ENCODE measurements around the gene PAX5.

PAX5 gene

DNA sequence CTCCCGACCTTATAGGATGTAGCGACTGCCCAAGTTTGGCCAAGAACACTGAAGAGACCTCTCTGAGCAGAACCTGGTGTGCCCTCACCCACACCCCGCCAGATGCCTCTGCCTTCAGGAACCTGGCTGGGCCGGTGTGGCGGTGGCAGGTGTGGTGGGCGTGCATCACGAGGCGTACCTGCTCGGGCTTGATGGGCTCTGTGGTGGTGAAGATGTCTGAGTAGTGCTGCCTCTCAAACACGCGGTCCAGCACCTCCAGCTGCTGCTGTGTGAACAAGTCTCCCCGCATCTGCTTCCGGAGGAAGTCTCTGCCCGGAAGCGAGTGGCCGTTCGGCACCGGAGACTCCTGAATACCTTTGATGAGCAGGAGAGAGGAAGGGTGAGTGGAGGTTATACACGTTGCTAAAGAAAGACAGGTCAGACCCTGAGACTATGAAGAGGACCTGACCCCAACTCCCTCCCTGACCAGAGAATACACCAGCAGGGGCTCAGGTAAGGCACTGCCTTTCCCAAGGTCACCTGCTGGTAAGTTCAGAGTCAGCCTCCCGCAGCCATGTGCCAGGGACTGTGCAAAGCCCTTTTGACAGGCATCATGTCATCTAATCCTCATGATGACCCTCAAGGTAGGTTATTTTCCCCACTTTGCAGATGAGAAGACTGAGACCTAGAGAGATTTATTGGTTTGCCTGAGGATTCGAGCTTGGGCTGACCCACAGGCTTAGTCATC lies 67.5 kb downstream of the PAX5 start:
- DNase-seq (ENCODE audit: extremely low spot score) = no peak
- POLR2A ChIA-PET = no interaction called here
- CTCF ChIA-PET = no interaction called here
- TF ChIP-seq ZNF384 (IDR thresholded peaks at IDR 0.05) = no peak
- no peak for TF ChIP-seq FOXM1 (IDR thresholded peaks at IDR 0.05; ENCODE audit: borderline replicate concordance)
- TF ChIP-seq LEF1 (IDR thresholded peaks at IDR 0.05; ENCODE audit: borderline replicate concordance) = no peak
- no peak for TF ChIP-seq FOXA1 (IDR thresholded peaks at IDR 0.05)
- no peak for TF ChIP-seq FOXK2 (IDR thresholded peaks at IDR 0.05)
- TF ChIP-seq SUZ12 (IDR thresholded peaks at IDR 0.05) = no peak
- no peak for TF ChIP-seq L3MBTL2 (conservative IDR thresholded peaks at IDR 0.05)
- TF ChIP-seq ARNT (IDR thresholded peaks at IDR 0.05) = no peak
- TF ChIP-seq BHLHE40 (IDR thresholded peaks at IDR 0.05; ENCODE audit: borderline replicate concordance) = no peak
- no peak for TF ChIP-seq PKNOX1 (IDR thresholded peaks at IDR 0.05)
- no peak for TF ChIP-seq HDGF (IDR thresholded peaks at IDR 0.05; ENCODE audit: borderline replicate concordance)
- no peak for TF ChIP-seq CTBP1 (IDR thresholded peaks at IDR 0.05; ENCODE audit: borderline replicate concordance)
- TF ChIP-seq TARDBP (IDR thresholded peaks at IDR 0.05) = no peak

DNA sequence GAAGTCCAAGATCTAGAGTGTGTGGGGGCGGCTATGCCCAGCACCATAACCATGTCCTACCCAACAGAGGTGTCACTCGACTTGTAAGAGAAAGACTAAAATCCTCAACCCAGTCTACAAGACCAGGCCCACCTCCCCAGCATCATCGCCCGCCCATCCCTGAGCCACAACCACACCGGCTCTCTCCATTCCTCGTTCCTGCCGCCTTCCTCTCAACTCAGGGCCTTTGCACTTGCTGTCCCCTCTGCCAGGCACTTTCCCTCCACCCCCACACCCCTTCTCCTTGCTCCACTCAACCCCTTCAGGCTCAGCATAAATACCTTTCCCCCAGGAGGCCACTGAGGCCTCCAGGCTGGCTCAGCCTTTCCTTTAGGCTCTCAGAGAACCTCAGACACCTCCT lies 69.3 kb downstream of the PAX5 start:
- no peak for DNase-seq (ENCODE audit: extremely low spot score)
- ChIA-PET CTCF (no interaction called here), POLR2A (no interaction called here)
- TF ChIP-seq ARNT (IDR thresholded peaks at IDR 0.05) (no peak), BHLHE40 (IDR thresholded peaks at IDR 0.05; ENCODE audit: borderline replicate concordance) (no peak), TARDBP (IDR thresholded peaks at IDR 0.05) (no peak), PKNOX1 (IDR thresholded peaks at IDR 0.05) (no peak), LEF1 (IDR thresholded peaks at IDR 0.05; ENCODE audit: borderline replicate concordance) (no peak), FOXM1 (IDR thresholded peaks at IDR 0.05; ENCODE audit: borderline replicate concordance) (no peak), ELF4 (IDR thresholded peaks at IDR 0.05) (no peak), NFRKB (IDR thresholded peaks at IDR 0.05) (no peak), L3MBTL2 (conservative IDR thresholded peaks at IDR 0.05) (no peak), SUZ12 (IDR thresholded peaks at IDR 0.05) (no peak)

DNA sequence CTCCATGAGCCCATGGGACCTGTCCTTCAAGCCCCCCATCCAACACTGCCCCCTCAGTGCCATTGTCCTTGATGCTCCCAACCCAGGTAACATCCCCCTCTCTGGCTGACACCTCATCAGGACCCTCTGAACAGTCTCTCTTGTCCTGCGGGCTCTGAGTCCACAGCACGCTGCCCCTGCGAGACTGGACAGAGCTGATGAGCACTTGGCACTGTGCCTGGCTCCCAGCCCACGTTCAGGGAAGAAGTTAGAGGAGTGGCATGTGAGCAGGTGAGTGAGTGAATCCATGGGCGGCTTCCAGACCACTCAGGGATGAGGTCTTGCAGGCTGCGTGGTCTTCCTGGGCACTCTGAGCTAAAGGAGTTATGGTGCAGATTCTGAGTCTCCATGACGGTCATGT lies 70.7 kb downstream of the PAX5 start:
- no peak for DNase-seq (ENCODE audit: extremely low spot score)
- CTCF ChIA-PET = no interaction called here
- POLR2A ChIA-PET = no interaction called here
- TF ChIP-seq SUZ12 (IDR thresholded peaks at IDR 0.05) = no peak
- TF ChIP-seq ARNT (IDR thresholded peaks at IDR 0.05) = no peak
- TF ChIP-seq FOXM1 (IDR thresholded peaks at IDR 0.05; ENCODE audit: borderline replicate concordance) = no peak
- no peak for TF ChIP-seq FOXK2 (IDR thresholded peaks at IDR 0.05)
- no peak for TF ChIP-seq ELF4 (IDR thresholded peaks at IDR 0.05)
- no peak for TF ChIP-seq HDGF (IDR thresholded peaks at IDR 0.05; ENCODE audit: borderline replicate concordance)
- no peak for TF ChIP-seq L3MBTL2 (conservative IDR thresholded peaks at IDR 0.05)
- TF ChIP-seq LEF1 (IDR thresholded peaks at IDR 0.05; ENCODE audit: borderline replicate concordance) = no peak
- TF ChIP-seq FOXA1 (IDR thresholded peaks at IDR 0.05) = no peak
- no peak for TF ChIP-seq NFRKB (IDR thresholded peaks at IDR 0.05)
- no peak for TF ChIP-seq CTBP1 (IDR thresholded peaks at IDR 0.05; ENCODE audit: borderline replicate concordance)
- no peak for TF ChIP-seq BHLHE40 (IDR thresholded peaks at IDR 0.05; ENCODE audit: borderline replicate concordance)
- TF ChIP-seq PKNOX1 (IDR thresholded peaks at IDR 0.05) = no peak
- TF ChIP-seq TARDBP (IDR thresholded peaks at IDR 0.05) = no peak
- TF ChIP-seq ZNF384 (IDR thresholded peaks at IDR 0.05) = no peak
- no peak for TF ChIP-seq SP1 (IDR thresholded peaks at IDR 0.05)

DNA sequence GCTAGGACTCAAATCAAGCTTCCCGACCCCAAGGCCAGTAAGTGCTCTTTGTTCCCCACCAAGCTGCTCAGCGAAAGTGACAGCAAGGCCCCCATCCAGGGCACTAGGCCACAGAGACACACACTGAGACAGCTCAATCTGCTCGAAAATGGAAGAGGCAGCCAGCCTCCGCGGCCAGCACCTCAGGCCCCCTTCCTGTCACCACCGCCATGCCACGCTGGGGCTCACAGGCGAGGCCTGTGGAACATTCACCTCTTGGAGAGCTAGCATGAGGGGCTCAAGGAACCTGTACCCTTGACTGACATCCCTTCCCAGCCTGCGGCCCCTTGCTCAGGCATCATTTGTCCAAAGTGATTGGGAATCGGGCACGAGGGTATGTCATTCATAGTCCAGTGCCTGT lies 71.4 kb downstream of the PAX5 start:
- ChIA-PET CTCF (no interaction called here), POLR2A (no interaction called here)
- TF ChIP-seq SUZ12 (IDR thresholded peaks at IDR 0.05) (no peak), ARNT (IDR thresholded peaks at IDR 0.05) (no peak), FOXA1 (IDR thresholded peaks at IDR 0.05) (no peak), SP1 (IDR thresholded peaks at IDR 0.05) (no peak), LEF1 (IDR thresholded peaks at IDR 0.05; ENCODE audit: borderline replicate concordance) (no peak), FOXM1 (IDR thresholded peaks at IDR 0.05; ENCODE audit: borderline replicate concordance) (no peak)
- no peak for DNase-seq (ENCODE audit: extremely low spot score)

DNA sequence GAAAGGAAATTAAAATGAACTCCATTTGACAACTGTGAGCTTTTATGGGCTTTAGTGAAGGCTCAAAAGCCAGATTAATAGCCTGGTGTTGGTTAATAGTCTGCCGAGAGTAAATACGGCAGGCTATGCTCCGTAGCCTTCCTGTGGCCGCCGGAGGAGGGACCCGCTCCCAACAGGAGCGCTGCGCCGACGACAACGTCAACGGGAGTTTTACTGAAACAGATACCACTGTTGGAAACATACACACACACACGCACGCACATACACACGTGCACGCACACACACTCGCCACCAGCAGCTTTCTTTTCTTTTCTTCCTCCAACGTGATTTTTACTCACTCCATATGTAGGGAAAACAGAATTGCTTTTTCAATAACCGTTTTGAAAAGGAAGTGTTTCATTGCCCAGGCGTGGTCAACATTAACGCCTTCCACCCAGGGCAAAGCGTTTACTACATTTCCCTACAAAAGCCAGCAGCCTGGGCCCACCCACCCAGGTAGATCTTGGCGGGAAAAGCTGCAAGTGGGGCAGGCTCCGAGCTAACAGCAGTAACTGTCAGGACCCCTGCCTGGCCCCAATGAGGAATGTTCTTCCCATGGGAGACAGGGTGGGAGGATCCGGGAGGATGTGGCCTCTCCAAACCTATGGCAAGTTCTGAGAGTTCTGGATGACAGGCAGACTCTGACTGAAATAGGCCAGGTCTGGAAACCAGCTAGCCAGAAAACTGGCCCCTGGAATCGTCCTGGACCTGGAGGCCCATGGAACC lies 72.3 kb downstream of the PAX5 start:
- TF ChIP-seq PKNOX1 (IDR thresholded peaks at IDR 0.05) (no peak), CTBP1 (IDR thresholded peaks at IDR 0.05; ENCODE audit: borderline replicate concordance) (no peak), NFRKB (IDR thresholded peaks at IDR 0.05) (no peak), BHLHE40 (IDR thresholded peaks at IDR 0.05; ENCODE audit: borderline replicate concordance) (no peak), LEF1 (IDR thresholded peaks at IDR 0.05; ENCODE audit: borderline replicate concordance) (no peak), FOXK2 (IDR thresholded peaks at IDR 0.05) (no peak), ARNT (IDR thresholded peaks at IDR 0.05) (no peak), SUZ12 (IDR thresholded peaks at IDR 0.05) (no peak), TARDBP (IDR thresholded peaks at IDR 0.05) (no peak), SP1 (IDR thresholded peaks at IDR 0.05) (no peak)
- CTCF ChIA-PET = interaction anchor here (0.6 kb wide), 1 partner anchor 58 kb away, joined by 3 read pairs; no protein-coding TSS in a partner anchor
- POLR2A ChIA-PET = no interaction called here
- no peak for DNase-seq (ENCODE audit: extremely low spot score)
